NCI-H524 (cell line): ENCODE data around the gene RADIL.
"Not testable (repeated sequence)": the region's sequence is repeated elsewhere in the genome, so short reads cannot be mapped to it uniquely, and the experiment has no call there.

ENCODE experiments used
- DNase-seq, 2 experiments: peaks; one replicate each; lab custom pipeline; 2025; lab: John Stamatoyannopoulos, UW

The RADIL gene

GRCh38 chr7:4883372-4884144, at the start of gene RADIL:
Gene RADIL (minus strand): TSS chr7:4883716. CDS start chr7:4878139, 5,577 bp downstream.
- peak; percentile 69 to 83 for DNase-seq

GRCh38 chr7:4931943-4932342, 48.4 kb upstream of the RADIL start:
- peak in 1 of 2 experiments; percentile 19 for DNase-seq

- DNase-seq = no peak
Observed at GRCh38 chr7:4929005-4929404, 45.5 kb upstream of the RADIL start.

GRCh38 chr7:4928445-4928844, 44.9 kb upstream of the RADIL start:
- no peak for DNase-seq

GRCh38 chr7:4919969-4920766, 36.7 kb upstream of the RADIL start:
- DNase-seq = no peak

GRCh38 chr7:4916113-4916512, 32.6 kb upstream of the RADIL start:
- DNase-seq = no peak

GRCh38 chr7:4911111-4911828, 27.8 kb upstream of the RADIL start:
- DNase-seq = no peak

DNA sequence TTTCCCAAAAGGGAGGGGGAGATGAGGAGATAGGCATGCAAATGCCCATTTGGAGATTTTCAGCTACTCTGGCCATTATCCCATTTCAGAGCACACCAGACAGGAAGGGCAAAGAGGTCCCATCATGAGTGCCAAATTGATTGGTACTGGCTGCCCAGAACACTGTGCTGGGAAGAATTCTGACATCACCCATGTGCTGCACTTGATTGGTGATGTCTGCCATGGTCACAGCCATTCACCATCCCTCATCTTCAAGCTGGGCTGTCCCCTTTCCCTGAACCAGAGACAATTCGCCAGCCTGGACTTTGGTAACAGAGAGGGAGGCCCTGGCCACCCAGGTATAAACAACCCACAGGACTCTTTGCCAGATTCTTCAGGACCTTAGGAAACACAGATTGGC, 23.2 kb upstream of the RADIL start:
- DNase-seq = no peak

DNA sequence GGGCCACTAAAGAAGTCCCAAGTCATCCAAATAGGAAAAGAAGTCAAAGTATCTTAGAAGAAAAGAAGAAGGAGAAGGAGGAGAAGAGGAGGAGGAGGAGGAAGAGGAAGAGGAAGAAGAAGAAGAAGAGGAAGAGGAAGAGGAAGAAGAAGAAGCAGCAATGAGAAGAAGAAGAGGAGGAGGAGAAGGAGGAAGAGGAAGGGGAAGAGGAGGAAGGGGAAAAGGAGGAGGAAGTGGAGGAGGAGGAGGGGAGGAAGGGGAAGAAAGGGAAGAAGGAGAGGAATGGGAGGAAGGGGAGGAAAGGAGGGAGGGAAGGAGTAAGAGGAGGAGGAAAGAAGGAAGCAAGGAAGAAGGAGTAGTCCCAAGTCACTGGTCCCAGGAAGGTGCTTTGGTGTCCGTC, 21.7 kb upstream of the RADIL start:
- no peak for DNase-seq

DNA sequence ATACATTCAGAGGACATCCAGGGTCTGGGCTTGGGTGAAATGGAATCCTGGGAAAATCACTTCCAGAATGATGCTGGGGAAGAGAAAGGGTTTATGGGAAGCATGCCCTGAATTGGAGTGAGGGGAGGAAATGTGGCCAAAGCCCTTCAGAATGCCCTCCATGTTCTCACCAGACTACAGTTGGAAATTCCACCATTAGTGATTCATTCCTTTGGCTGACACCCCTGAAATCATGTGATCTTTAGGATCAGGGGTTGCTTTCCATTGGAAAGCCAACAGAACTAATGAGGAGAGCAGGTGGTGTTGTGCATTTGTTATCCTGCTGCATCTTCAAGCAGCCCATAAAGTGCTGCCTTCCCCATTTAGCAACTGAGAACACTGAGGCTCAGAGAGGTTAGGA, 20.8 kb upstream of the RADIL start:
- no peak for DNase-seq

DNA sequence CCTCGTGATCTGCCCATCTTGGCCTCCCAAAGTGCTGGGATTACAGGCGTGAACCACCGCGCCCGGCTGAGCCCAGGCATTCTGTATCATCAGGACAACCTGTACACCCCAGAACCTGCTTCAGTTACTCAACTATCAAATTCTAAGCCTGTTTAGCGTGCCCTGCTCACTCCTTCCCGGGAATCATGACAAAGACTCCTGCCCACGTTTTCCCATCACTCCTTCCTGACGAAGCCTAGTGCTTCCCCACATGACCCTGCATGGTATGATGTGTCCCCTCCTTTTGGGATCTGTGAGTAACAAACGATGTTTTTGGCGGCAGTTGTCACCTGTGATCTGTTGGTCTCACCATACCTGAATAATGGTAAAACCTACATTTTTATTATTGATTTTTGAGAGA, 12.2 kb upstream of the RADIL start:
- DNase-seq = no peak

- DNase-seq = no peak
Observed at GRCh38 chr7:4894482-4894881, 11.0 kb upstream of the RADIL start.

GRCh38 chr7:4893929-4894475, 10.5 kb upstream of the RADIL start:
- no peak for DNase-seq

DNA sequence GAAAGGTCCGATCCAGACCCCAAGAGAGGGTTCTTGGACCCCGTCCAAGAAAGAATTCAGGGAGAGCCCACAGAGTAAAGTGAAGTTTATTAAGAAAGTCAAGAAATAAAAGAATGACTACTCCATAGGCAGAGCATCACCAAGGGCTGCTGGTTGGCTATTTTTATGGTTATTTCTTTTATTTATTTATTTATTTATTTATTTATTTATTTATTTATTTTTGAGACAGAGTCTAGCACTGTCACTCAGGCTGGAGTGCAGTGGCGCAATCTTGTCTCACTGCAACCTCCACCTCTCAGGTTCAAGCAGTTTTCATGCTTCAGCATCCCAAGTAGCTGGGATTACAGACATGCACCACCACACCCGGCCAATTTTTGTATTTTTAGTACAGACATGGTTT, 9.7 kb upstream of the RADIL start:
- DNase-seq = not testable (repeated sequence)

DNA sequence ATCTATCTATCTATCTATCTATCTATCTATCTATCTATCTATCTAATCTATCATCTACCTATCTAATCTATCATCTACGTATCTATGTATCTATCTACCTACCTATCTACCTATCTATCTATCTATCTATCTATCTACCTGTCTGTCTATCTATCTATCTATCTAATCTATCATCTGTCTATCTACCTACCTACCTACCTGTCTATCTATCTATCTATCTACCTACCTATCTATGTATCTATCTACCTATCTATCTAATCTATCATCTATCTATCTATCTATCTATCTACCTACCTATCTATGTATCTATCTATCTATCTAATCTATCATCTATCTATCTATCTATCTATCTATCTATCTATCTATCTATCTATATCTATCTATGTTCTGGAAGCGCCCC, 8.0 kb upstream of the RADIL start:
- DNase-seq = not testable (repeated sequence)

DNA sequence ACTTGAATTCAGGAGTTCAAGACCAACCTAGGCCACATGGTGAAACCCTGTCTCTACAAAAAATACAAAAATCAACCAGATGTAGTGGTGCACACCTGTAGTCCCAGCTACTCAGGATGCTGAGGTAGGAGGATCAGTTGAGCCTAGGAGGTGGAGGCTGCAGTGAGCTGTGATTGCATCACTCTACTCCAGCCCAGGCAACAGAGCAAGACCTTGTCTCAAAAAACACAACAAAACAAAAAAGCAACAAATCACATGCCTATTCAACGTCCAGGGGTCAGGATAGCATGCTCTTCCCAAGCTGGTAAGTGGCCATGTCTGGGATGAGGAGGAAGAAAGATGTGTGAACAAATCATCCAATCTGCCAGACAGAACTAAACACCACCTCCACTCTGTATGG, 6.2 kb upstream of the RADIL start:
- DNase-seq = no peak

GRCh38 chr7:4888161-4888560, 4.6 kb upstream of the RADIL start:
- no peak for DNase-seq

- DNase-seq = no peak
Observed at GRCh38 chr7:4886671-4887070, 3.2 kb upstream of the RADIL start.

GRCh38 chr7:4885317-4885807, 1.8 kb upstream of the RADIL start:
- DNase-seq = no peak

DNA sequence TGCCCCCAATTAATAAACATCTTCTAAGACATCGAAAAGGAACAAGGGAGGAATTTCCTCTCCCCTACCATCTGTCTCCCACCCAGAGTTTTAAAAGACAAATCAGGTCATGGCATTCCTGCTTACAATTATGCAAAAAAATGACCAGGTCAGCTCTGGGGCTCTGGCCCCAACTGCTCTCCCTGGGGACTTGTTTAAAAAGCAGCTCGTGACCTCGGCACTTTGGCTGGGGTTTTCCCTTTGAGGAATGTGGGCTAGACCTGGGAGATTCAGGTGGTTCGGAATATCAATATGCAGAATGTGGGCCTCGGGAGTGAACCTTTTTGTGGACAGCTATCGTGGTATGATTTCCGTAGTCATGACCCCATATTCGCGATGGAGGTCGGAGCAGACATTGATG, 648 bp upstream of the RADIL start:
- peak in 1 of 2 experiments; percentile 29 for DNase-seq

DNA sequence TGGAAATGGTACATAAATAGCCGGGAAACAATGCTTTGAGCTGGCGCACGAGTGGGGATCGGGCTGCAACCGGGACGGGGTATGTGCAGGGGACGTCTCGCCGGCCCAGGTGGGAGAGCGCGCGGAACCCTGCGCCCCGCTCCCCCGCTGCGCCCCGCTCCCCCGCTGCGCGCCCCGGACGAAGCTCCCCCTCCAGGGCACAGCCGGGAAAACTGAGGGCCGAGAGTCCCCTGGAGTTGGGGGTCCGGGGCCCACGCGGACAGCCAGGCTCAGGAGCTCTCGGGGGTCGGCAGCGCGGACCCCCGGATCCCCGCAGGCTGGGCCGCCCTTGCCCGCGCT, 514 bp downstream of the RADIL start:
- no peak for DNase-seq
